GM15510 (cell line): ENCODE data around the gene MESP1.

Experiments used
- POLR2A ChIP-seq: IDR thresholded peaks from 3 replicates; pipeline ENCODE4 v1.6.1; 2011; ENCODE audit warnings: borderline replicate concordance; ENCODE audit not compliant: insufficient read length; ENCODE audit errors: extremely low read depth

MESP1 gene

GRCh38 chr15:89783861-89784685, 33.0 kb upstream of the MESP1 start:
- no peak for TF ChIP-seq POLR2A

- no peak for TF ChIP-seq POLR2A
Measured at GRCh38 chr15:89783111-89783860, 32.2 kb upstream of the MESP1 start.

DNA sequence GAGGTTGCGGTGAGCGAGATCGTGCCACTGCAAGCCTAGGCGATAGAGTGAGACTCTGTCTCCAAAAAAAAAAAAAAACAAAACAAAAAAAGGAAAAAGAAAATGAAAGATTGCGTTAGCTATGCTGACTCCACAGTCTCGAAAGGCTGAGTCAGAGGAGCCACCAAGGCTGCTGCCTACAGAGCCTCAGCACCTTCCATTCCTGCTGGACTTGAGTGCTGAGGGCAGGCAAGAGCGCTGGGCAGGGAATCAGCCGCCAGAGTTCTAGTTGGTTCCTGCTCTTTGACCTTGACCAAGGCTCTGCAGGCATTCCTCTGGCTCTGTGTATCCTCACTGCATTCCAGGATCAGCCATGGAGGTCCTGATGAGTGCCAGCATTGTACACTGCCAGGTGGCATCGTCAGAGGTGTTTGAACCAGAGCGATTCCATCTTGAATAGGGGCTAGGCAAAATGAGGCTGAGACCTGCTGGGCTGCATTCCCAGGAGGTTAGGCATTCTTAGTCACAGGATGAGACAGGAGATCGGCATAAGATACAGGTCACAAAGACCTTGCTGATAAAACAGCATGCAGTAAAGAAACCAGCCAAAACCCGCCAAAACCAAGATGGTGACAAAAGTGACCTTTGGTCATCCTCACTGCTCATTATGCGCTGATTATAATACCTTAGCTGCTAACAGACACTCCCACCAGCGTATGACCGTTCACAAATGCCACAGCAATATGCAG, 31.0 kb upstream of the MESP1 start:
- no peak for TF ChIP-seq POLR2A

- TF ChIP-seq POLR2A: no peak
Measured at GRCh38 chr15:89781055-89781454, 30.0 kb upstream of the MESP1 start.

GRCh38 chr15:89780601-89781000, 29.6 kb upstream of the MESP1 start:
- no peak for TF ChIP-seq POLR2A

GRCh38 chr15:89778861-89779260, 27.8 kb upstream of the MESP1 start:
- no peak for TF ChIP-seq POLR2A

GRCh38 chr15:89777782-89778380, 26.8 kb upstream of the MESP1 start:
- no peak for TF ChIP-seq POLR2A

GRCh38 chr15:89777073-89777751, 26.2 kb upstream of the MESP1 start:
- TF ChIP-seq POLR2A: no peak

DNA sequence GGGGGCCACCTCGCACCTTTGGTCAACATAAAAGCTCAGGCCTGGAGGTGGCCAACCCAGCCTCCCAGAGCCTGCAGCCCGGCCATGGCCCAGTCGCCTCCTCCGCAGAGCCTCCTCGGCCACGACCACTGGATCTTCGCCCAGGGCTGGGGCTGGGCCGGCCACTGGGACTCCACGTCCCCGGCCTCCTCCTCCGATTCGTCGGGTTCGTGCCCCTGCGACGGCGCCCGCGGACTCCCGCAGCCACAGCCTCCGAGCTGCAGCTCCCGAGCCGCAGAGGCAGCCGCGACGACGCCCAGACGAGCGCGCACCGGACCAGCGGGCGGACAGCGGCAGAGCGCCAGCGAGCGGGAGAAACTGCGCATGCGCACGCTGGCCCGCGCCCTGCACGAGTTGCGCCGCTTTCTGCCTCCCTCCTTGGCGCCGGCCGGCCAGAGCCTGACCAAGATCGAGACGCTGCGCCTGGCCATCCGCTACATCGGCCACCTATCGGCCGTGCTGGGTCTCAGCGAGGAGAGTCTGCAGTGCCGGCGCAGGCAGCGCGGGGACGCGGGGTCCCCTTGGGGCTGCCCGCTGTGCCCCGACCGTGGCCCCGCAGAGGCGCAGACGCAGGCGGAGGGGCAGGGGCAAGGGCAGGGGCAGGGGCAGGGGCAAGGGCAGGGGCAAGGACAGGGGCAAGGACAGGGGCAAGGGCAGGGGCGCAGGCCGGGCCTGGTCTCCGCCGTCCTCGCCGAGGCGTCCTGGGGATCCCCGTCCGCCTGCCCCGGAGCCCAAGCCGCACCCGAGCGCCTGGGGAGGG, 25.4 kb upstream of the MESP1 start, which contains the start of gene MESP2:
Gene MESP2, plus strand, starts transcription at position 59 of the 799 bp plus-strand sequence. Its CDS starts 26 bp downstream, at position 85.
- no peak for TF ChIP-seq POLR2A

DNA sequence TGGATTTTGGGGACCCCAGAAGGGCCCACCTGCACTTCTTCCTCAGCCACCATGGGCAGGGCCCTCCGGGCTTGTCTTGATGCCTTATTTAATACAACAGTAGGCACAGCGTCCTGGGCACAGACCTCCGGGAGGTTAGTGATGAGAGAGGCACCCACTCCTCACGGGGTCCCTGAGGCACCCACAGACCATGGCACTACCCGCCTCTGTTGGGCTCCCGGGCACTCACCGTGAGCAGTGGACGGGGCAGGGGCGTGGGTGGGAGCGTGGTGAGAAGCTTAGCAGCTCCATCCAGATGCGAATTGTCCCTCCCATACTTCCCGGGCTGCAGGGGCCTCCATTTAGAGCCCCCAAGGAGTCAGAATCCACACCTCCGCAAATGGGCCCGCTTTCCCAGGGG, 24.8 kb upstream of the MESP1 start:
- no peak for TF ChIP-seq POLR2A

DNA sequence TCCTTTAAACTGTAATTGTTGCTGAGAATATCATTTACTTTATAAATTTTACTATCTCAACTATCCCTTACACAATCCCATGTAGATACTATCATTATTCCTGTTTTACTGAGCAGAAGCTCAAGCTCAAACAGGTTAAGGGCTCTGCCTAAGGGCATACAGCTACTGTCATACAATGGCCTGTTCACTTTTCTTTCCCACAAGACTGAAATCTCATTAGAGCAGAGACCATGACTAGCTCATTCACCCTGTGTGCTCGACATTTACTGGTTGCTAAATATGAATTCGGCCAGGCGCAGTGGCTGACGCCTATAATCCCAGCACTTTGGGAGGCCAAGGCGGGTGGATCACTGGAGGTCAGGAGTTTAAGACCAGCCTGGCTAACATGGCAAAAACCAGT, 23.4 kb upstream of the MESP1 start:
- no peak for TF ChIP-seq POLR2A

DNA sequence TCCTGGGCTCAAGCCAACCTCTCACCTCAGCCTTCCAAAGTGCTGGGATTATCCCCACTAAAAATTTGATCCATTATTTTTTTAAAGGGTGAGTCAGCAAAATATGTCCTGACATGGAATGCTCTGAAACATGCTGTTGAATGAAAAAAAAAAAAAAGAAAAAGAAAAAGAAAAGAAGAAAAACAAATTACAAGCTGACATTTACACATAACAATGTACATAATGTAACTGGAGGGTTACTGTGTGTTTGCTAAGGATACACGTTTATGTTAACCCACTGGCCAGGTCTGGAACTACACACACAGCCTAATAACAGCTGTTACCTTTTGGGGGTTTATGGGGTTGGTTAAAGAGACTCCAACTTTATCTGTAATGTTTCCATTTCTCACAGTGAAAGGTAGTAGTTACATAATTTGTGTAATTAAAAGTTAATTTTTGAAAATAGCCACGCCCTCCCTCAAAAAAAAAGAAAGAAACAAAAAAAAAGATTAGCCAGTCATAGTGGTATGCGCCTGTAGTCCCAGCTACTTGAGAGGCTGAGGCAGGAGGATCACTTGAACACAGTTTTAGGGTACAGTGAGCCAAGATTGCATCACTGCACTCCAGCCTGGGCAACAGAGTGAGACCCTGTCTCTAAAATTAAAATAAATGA, 22.0 kb upstream of the MESP1 start:
- TF ChIP-seq POLR2A: no peak

DNA sequence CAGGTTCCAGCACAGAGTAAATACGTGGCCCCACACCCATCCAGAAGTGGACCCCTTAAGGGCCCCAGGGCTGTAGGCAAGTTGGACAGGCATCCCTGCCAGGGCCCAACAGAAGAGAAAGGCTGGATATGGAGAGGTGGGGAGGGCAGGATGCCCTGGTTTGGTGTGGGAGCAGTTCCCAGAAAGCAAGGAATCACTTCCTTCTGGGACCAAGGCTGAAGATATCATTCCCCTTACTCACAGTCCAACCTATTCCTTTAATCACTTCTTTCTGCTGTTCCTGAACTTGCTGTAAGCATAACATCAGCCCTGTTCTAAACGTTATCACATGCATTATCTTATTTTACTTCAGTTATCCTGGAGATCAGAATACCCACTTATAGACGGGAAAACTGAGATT, 19.0 kb upstream of the MESP1 start:
- TF ChIP-seq POLR2A: no peak

GRCh38 chr15:89769366-89769765, 18.3 kb upstream of the MESP1 start:
- TF ChIP-seq POLR2A: no peak

GRCh38 chr15:89768071-89768500, 17.0 kb upstream of the MESP1 start:
- no peak for TF ChIP-seq POLR2A
